GM23248 (cell line): Measurements from ENCODE around the gene KCNJ18. TPM values are rescaled to one million over a fixed set of nuclear protein-coding genes. Genes with fewer than 3 reads are reported as not detected.
"Not testable (repeated sequence)": the region's sequence is repeated elsewhere in the genome, so short reads cannot be mapped to it uniquely, and the experiment has no call there.

Experiments used
- DNase-seq: peaks from one replicate; pipeline ENCODE4 v3.0.0-alpha.2; 2015
- H2AFZ ChIP-seq: fragments of 200-600 bp; sonication (generic); 2 replicates; pipeline ENCODE4 v1.6.1; 2016; ENCODE audit warnings: antibody characterized with exemption
- H3F3A ChIP-seq: fragments of 200-600 bp; sonication (generic); 2 replicates; pipeline ENCODE4 v1.6.1; 2016; ENCODE audit warnings: mild to moderate bottlenecking, antibody characterized with exemption, mixed run types; ENCODE audit not compliant: insufficient read depth
- H3K27ac ChIP-seq: fragments of 200-600 bp; sonication (generic); 2 replicates; pipeline ENCODE4 v1.5.1; 2016; ENCODE audit warnings: mild to moderate bottlenecking
- H3K27me3 ChIP-seq: fragments of 200-600 bp; sonication (generic); replicated peaks from 2 replicates; pipeline ENCODE4 v1.6.1; 2016; ENCODE audit warnings: mild to moderate bottlenecking; ENCODE audit not compliant: insufficient read depth
- H3K36me3 ChIP-seq: fragments of 200-600 bp; sonication (generic); 2 replicates; pipeline ENCODE4 v1.6.1; 2016; ENCODE audit warnings: low read depth, mild to moderate bottlenecking
- H3K4me1 ChIP-seq: fragments of 200-600 bp; sonication (generic); 2 replicates; pipeline ENCODE4 v1.6.1; 2016; ENCODE audit warnings: mild to moderate bottlenecking; ENCODE audit not compliant: insufficient read depth
- H3K4me2 ChIP-seq: fragments of 200-600 bp; sonication (generic); one replicate; pipeline ENCODE4 v1.6.1; 2016; ENCODE audit warnings: mild to moderate bottlenecking; ENCODE audit not compliant: unreplicated experiment
- H3K4me3 ChIP-seq: fragments of 200-600 bp; sonication (generic); 2 replicates; pipeline ENCODE4 v1.5.1; 2016; ENCODE audit warnings: mild to moderate bottlenecking
- H3K79me2 ChIP-seq: fragments of 200-600 bp; sonication (generic); 2 replicates; pipeline ENCODE4 v1.6.1; 2016; ENCODE audit warnings: mild to moderate bottlenecking; ENCODE audit not compliant: insufficient read depth
- H3K9ac ChIP-seq: fragments of 200-600 bp; sonication (generic); 2 replicates; pipeline ENCODE4 v1.6.1; 2016; ENCODE audit warnings: mild to moderate bottlenecking
- H3K9me2 ChIP-seq: fragments of 200-600 bp; sonication (generic); 2 replicates; pipeline ENCODE4 v1.6.1; 2016; ENCODE audit warnings: mixed run types, mild to moderate bottlenecking, moderate library complexity; ENCODE audit not compliant: insufficient read depth
- H3K9me3 ChIP-seq: fragments of 200-600 bp; sonication (generic); one replicate; pipeline ENCODE4 v1.6.1; 2017; ENCODE audit warnings: low read depth
- H4K20me1 ChIP-seq: fragments of 200-600 bp; sonication (generic); 2 replicates; pipeline ENCODE4 v1.6.0; 2016; ENCODE audit not compliant: insufficient read depth
- EZH2phosphoT487 ChIP-seq: fragments of 200-600 bp; sonication (generic); IDR thresholded peaks from 2 replicates; pipeline ENCODE4 v1.6.1; 2018; ENCODE audit warnings: antibody characterized with exemption, moderate library complexity, mild to moderate bottlenecking, low read depth; ENCODE audit not compliant: insufficient read depth
- WGBS, 2 experiments: methylation state at CpG; one replicate each; pipeline ENCODE4 v1.1.6; 2015 to 2017; ENCODE audit warnings: low lambda C conversion rate in 2 of 2, low coverage in 1 of 2; ENCODE audit errors: missing lambda C conversion rate in 2 of 2; 5-methylcytosine and 5-hydroxymethylcytosine counted together
- in situ Hi-C: fragments of 300-500 bp; cut with MboI; formaldehyde crosslinking; loops from 2 replicates; pipeline ENCODE4 v1.15.0; 2020
- polyA plus RNA-seq: library from polyadenylated mRNA; unstranded; fragments of >200 nt; fragmentation: Nextera tagmentation; extraction: Ambion mirVana; gene quantifications from 2 replicates; pipeline ENCODE4 v1.2.1, GENCODE V29; 2016
- total RNA-seq: library from RNA; depleted of rRNA; stranded (reverse); fragments of >200 nt; shearing (Covaris generic); gene quantifications from 2 replicates; pipeline ENCODE4 v1.2.3, GENCODE V29; 2014

KCNJ18 gene
- total and polyA plus RNA-seq, 2 experiments from 2014 or later: not detected

GRCh38 chr17:21680366-21680765 is 12.0 kb upstream of the KCNJ18 start:
- Histone ChIP-seq H3K9me3 (no peaks in the 10 kb centered on the region), H3K4me2 (no peak overlapping the region), H3K36me3 (no peaks in the 10 kb centered on the region), H3K9ac (no peak overlapping the region), H4K20me1 (no peaks in the 10 kb centered on the region), H3K27me3 (no peaks in the 10 kb centered on the region), H3F3A (no peaks in the 10 kb centered on the region), H3K4me1 (no peaks in the 10 kb centered on the region), H2AFZ (no peak overlapping the region), H3K27ac (no peak overlapping the region), H3K9me2 (no peaks in the 10 kb centered on the region), H3K79me2 (no peaks in the 10 kb centered on the region), H3K4me3 (no peak overlapping the region)
- no peak for TF ChIP-seq EZH2phosphoT487
- in situ Hi-C loops: no loop called here
- DNase-seq: no peak
- WGBS, 2 experiments: 65 to 68% methylated on average over 18 to 19 of the region's 19 CpGs

DNA sequence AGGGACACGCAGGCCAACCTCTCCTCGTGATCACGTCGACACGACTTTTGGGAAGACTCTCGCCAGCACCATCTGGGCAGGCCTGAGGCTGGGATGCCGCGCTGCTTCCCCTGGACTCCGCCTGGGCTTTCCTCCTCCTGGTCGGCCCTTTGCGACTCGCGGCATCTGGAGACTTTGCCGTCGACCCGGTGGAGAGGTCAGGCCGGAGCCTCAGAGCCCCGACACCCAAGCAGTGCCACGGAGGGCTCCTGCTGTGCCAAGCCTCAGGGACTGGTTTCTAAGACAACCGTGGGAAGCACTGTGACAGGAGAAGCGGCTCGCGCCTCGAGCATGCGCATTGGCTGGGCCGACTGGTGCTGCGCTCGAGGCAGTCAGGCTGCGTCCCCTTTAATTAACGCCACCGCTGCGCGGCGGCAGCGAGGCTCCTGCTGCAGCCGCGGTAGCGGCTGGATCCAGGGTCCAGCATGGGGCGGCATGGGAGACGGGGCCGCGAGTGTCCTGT is 11.4 kb upstream of the KCNJ18 start:
- H3K27me3 ChIP-seq, H3F3A ChIP-seq, in situ Hi-C loops, H3K79me2 ChIP-seq, H3K9me3 ChIP-seq, H3K36me3 ChIP-seq, H3K4me2 ChIP-seq, H3K9ac ChIP-seq, H3K27ac ChIP-seq, H3K4me3 ChIP-seq, DNase-seq, H2AFZ ChIP-seq, H3K4me1 ChIP-seq, H4K20me1 ChIP-seq, H3K9me2 ChIP-seq: not testable (repeated sequence)
- 76 to 80% methylated on average over 42 of the region's 42 CpGs for WGBS, 2 experiments

DNA sequence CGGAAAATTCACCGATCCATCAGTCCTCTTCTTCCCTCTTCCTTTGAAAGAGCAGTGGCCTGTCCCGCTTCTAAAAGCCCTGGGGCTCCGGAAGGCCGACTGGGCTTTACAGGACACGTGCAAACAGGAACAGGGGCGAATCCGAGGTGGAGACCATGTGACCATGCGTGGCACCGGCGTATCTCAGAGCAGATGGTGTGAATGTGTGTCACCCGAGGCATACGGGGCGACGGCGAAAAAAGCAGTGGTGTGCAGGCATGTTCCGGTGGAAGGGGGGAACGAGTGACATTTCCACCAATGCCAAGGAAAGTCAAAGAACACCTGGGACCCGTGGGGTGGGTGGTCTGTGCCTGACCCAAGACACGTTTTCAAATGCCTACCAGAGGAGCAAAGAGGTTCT is 10.7 kb upstream of the KCNJ18 start:
- H3F3A ChIP-seq, H3K9ac ChIP-seq, H3K36me3 ChIP-seq, H3K79me2 ChIP-seq, H3K4me2 ChIP-seq, H3K9me2 ChIP-seq, H3K4me3 ChIP-seq, in situ Hi-C loops, H3K27me3 ChIP-seq, H3K9me3 ChIP-seq, H4K20me1 ChIP-seq, DNase-seq, H2AFZ ChIP-seq, H3K4me1 ChIP-seq, H3K27ac ChIP-seq: not testable (repeated sequence)
- WGBS, 2 experiments: 60 to 70% methylated on average over 17 to 20 of the region's 20 CpGs

DNA sequence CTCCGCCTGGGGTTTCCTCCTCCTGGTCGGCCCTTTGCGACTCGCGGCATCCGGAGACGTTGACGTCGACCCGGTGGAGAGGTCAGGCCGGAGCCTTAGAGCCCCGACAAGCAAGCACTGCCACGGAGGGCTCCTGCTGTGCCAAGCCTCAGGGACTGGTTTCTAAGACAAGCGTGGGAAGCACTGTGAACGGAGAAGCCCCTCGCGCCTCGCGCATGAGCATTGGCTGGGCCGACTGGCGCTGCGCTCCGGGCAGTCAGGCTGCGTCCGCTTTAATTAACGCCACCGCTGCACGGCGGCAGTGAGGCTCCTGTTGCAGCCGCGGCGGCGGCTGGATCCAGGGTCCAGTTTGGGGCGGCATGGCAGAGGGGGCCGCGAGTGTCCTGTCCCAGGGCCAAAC is 10.2 kb upstream of the KCNJ18 start:
- H3K36me3 ChIP-seq, H3K4me3 ChIP-seq, H3K4me2 ChIP-seq, H2AFZ ChIP-seq, H3K27ac ChIP-seq, H3K9me3 ChIP-seq, H3K4me1 ChIP-seq, H3K79me2 ChIP-seq, H3K27me3 ChIP-seq, H4K20me1 ChIP-seq, DNase-seq, in situ Hi-C loops, H3F3A ChIP-seq, H3K9me2 ChIP-seq, H3K9ac ChIP-seq: not testable (repeated sequence)
- 79 to 86% methylated on average over 23 to 35 of the region's 36 CpGs for WGBS, 2 experiments

- WGBS, 2 experiments: 67 to 82% methylated on average over 30 to 32 of the region's 46 CpGs
- H3K79me2 ChIP-seq, H3K27me3 ChIP-seq, H3F3A ChIP-seq, H3K9me2 ChIP-seq, H2AFZ ChIP-seq, DNase-seq, H3K9ac ChIP-seq, H3K9me3 ChIP-seq, H3K27ac ChIP-seq, H3K4me2 ChIP-seq, H3K36me3 ChIP-seq, H3K4me1 ChIP-seq, in situ Hi-C loops, H4K20me1 ChIP-seq, H3K4me3 ChIP-seq: not testable (repeated sequence)
Measured at GRCh38 chr17:21683142-21683712, 9.1 kb upstream of the KCNJ18 start.

GRCh38 chr17:21683897-21684296 is 8.4 kb upstream of the KCNJ18 start:
- H3F3A ChIP-seq, H3K4me1 ChIP-seq, H3K36me3 ChIP-seq, DNase-seq, H3K9ac ChIP-seq, H3K79me2 ChIP-seq, H3K9me3 ChIP-seq, in situ Hi-C loops, H3K9me2 ChIP-seq, H3K4me3 ChIP-seq, H3K27ac ChIP-seq, H3K27me3 ChIP-seq, H3K4me2 ChIP-seq, H4K20me1 ChIP-seq, H2AFZ ChIP-seq: not testable (repeated sequence)
- 69 to 75% methylated on average over 15 to 17 of the region's 18 CpGs for WGBS, 2 experiments

GRCh38 chr17:21684384-21684783 is 7.9 kb upstream of the KCNJ18 start:
- H3K79me2 ChIP-seq, in situ Hi-C loops: not testable (repeated sequence)

More at GRCh38 chr17:21684384-21684783, 7.9 kb upstream of the KCNJ18 start:
- H3K4me3 ChIP-seq, DNase-seq, H2AFZ ChIP-seq, H3K36me3 ChIP-seq, H3K4me2 ChIP-seq, H3K27ac ChIP-seq, H3K9me3 ChIP-seq, H3K9ac ChIP-seq, H4K20me1 ChIP-seq, H3K9me2 ChIP-seq, H3F3A ChIP-seq, H3K27me3 ChIP-seq, H3K4me1 ChIP-seq: not testable (repeated sequence)
- WGBS, 2 experiments: 90 to 91% methylated on average over 15 to 31 of the region's 33 CpGs
